OCI-LY1 (cell line): ENCODE data around the gene SIM2.

Experiments used
- EZH2 ChIP-seq: fragments of 200-600 bp; sonication (generic), shearing (Covaris generic); IDR thresholded peaks from 2 replicates; pipeline ENCODE4 v1.8.0; 2017; ENCODE audit warnings: borderline replicate concordance, mixed run types, mild to moderate bottlenecking, antibody characterized with exemption, low read length, moderate library complexity, mixed read lengths
- TF ChIP-seq, protein P1 (sequence below): fragments of 200-600 bp; sonication (generic), shearing (Covaris generic); IDR thresholded peaks from 2 replicates; pipeline ENCODE4 v1.5.1; 2017; ENCODE audit warnings: mild to moderate bottlenecking, antibody characterized with exemption, low read length, moderate library complexity, mixed read lengths

- TF ChIP-seq, protein P1, sequence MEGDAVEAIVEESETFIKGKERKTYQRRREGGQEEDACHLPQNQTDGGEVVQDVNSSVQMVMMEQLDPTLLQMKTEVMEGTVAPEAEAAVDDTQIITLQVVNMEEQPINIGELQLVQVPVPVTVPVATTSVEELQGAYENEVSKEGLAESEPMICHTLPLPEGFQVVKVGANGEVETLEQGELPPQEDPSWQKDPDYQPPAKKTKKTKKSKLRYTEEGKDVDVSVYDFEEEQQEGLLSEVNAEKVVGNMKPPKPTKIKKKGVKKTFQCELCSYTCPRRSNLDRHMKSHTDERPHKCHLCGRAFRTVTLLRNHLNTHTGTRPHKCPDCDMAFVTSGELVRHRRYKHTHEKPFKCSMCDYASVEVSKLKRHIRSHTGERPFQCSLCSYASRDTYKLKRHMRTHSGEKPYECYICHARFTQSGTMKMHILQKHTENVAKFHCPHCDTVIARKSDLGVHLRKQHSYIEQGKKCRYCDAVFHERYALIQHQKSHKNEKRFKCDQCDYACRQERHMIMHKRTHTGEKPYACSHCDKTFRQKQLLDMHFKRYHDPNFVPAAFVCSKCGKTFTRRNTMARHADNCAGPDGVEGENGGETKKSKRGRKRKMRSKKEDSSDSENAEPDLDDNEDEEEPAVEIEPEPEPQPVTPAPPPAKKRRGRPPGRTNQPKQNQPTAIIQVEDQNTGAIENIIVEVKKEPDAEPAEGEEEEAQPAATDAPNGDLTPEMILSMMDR: no peak
- TF ChIP-seq EZH2: no peak
Measured at GRCh38 chr21:36763305-36763704, 64.4 kb downstream of the SIM2 start.
